ENCODE results near the gene ACE.
"Not testable (repeated sequence)": the region's sequence is repeated elsewhere in the genome, so short reads cannot be mapped to it uniquely, and the experiment has no call there.

Gene ACE

GRCh38 chr17:63445065-63445464 is 31.8 kb upstream of the ACE start:
- DNase-seq, result no peak

GRCh38 chr17:63445571-63445953 is 31.3 kb upstream of the ACE start:
- DNase-seq, result no peak

GRCh38 chr17:63445954-63446752 is 30.7 kb upstream of the ACE start, which contains the start of gene CYB561:
Gene CYB561 (minus strand): TSS chr17:63446306. CDS start chr17:63437547, 8,759 bp downstream.
- no peak for DNase-seq

GRCh38 chr17:63446753-63447470 is 29.9 kb upstream of the ACE start:
- no peak for DNase-seq

- DNase-seq, result no peak
Measured at GRCh38 chr17:63447471-63448009, 29.3 kb upstream of the ACE start.

- DNase-seq, result no peak
Measured at GRCh38 chr17:63448655-63449054, 28.2 kb upstream of the ACE start.

GRCh38 chr17:63450551-63450950 is 26.3 kb upstream of the ACE start:
- DNase-seq, result no peak

- no peak for DNase-seq
Measured at GRCh38 chr17:63451150-63451549, 25.7 kb upstream of the ACE start.

- DNase-seq, result no peak
Measured at GRCh38 chr17:63452046-63452961, 24.6 kb upstream of the ACE start.

- no peak for DNase-seq
Measured at GRCh38 chr17:63452962-63453551, 23.8 kb upstream of the ACE start.

- not testable (repeated sequence) for DNase-seq
Measured at GRCh38 chr17:63454357-63454756, 22.5 kb upstream of the ACE start.

- no peak for DNase-seq
Measured at GRCh38 chr17:63454915-63455314, 21.9 kb upstream of the ACE start.

GRCh38 chr17:63455417-63455816 is 21.4 kb upstream of the ACE start:
- DNase-seq, result no peak

GRCh38 chr17:63458478-63458877 is 18.4 kb upstream of the ACE start:
- no peak for DNase-seq

GRCh38 chr17:63460018-63460417 is 16.8 kb upstream of the ACE start:
- DNase-seq, result no peak

- no peak for DNase-seq
Measured at GRCh38 chr17:63463771-63464170, 13.1 kb upstream of the ACE start.

GRCh38 chr17:63464691-63465236 is 12.1 kb upstream of the ACE start:
- DNase-seq, result no peak

- not testable (repeated sequence) for DNase-seq
Measured at GRCh38 chr17:63468099-63468498, 8.8 kb upstream of the ACE start.

- DNase-seq, result no peak
Measured at GRCh38 chr17:63474174-63474573, 2.7 kb upstream of the ACE start.

GRCh38 chr17:63474586-63475460 is 2.0 kb upstream of the ACE start:
- no peak for DNase-seq

All from NCI-H1694 treated with DMSO at 0.1 percent for 48 hours (cell line).